Endothelial cell of umbilical vein (primary cell): ENCODE measurements around the gene KIAA1671. TPM values are rescaled to one million over a fixed set of nuclear protein-coding genes. Genes with fewer than 3 reads are reported as not detected.

Experiments used
- BruUV-seq: library from RNA; stranded (reverse); fragments of 400-500 nt; replicated peaks from 2 replicates; lab custom pipeline; 2021; lab: Mats Ljungman, UMichigan
- CTCF ChIA-PET: fragments of 300-600, 350-600 bp; sonication (Branson Sonifier 250); formaldehyde crosslinking; loops from one replicate; lab custom pipeline; 2021; ENCODE audit warnings: antibody characterized with exemption, inconsistent platforms; lab: Charles Lee
- POLR2A ChIA-PET: fragments of 300-600, 350-600 bp; sonication (Branson Sonifier 250); formaldehyde crosslinking; loops from one replicate; lab custom pipeline; 2021; ENCODE audit warnings: antibody characterized with exemption, inconsistent platforms; lab: Charles Lee
- DNase-seq: peaks from one replicate; pipeline ENCODE4 v3.0.0-alpha.2; 2011; ENCODE audit warnings: low read depth, low spot score
- FAIRE-seq: peaks from 2 replicates; lab custom pipeline; 2011; peaks lifted over from hg19 to GRCh38; lab: Jason Lieb, UNC
- H2AFZ ChIP-seq: 2 replicates; pipeline ENCODE4 v1.6.0; 2012; ENCODE audit warnings: low read depth, low read length, control low read depth, inconsistent platforms
- H3K27ac ChIP-seq: 2 replicates; pipeline ENCODE4 v1.5.1; 2011; ENCODE audit warnings: low read depth, mild to moderate bottlenecking, control low read depth, low read length, moderate library complexity; ENCODE audit not compliant: insufficient read depth
- H3K27me3 ChIP-seq, 2 experiments: 2 replicates each; pipeline versions ENCODE4 v1.6.0 to v1.6.1; 2011; ENCODE audit warnings: low read length in 2 of 2, mixed read lengths in 1 of 2; ENCODE audit not compliant: control insufficient read depth in 2 of 2, insufficient read depth in 2 of 2
- H3K36me3 ChIP-seq, 2 experiments: 2 replicates in 1 of 2; 3 replicates in 1 of 2; pipeline ENCODE4 v1.5.1; 2011; ENCODE audit warnings: low read length in 2 of 2, mild to moderate bottlenecking in 1 of 2, moderate library complexity in 1 of 2; ENCODE audit not compliant: control insufficient read depth in 2 of 2, insufficient read depth in 2 of 2; ENCODE audit errors: extremely low read depth in 1 of 2
- H3K4me1 ChIP-seq: 3 replicates; pipeline ENCODE4 v1.5.1; 2011; ENCODE audit warnings: mild to moderate bottlenecking, low read length; ENCODE audit not compliant: control insufficient read depth, insufficient read depth; ENCODE audit errors: extremely low read depth
- H3K4me2 ChIP-seq: 2 replicates; pipeline ENCODE4 v1.6.1; 2011; ENCODE audit warnings: low read length, control low read depth, mixed read lengths; ENCODE audit not compliant: insufficient read depth
- H3K4me3 ChIP-seq, 3 experiments: fragments of 200-600 bp in 1 of 3; sonication (generic), shearing (Covaris generic) in 1 of 3; replicated peaks in 1 of 3; 2 replicates each; pipeline ENCODE4 v1.5.1; 2011 to 2016; ENCODE audit warnings: control low read depth in 3 of 3, low read length in 3 of 3, mild to moderate bottlenecking in 2 of 3, inconsistent platforms in 1 of 3, low read depth in 1 of 3, moderate library complexity in 1 of 3; ENCODE audit not compliant: insufficient read depth in 1 of 3
- H3K79me2 ChIP-seq: 2 replicates; pipeline ENCODE4 v1.6.0; 2012; ENCODE audit warnings: low read length, inconsistent platforms; ENCODE audit not compliant: control insufficient read depth, insufficient read depth
- H3K9ac ChIP-seq: replicated peaks from 2 replicates; pipeline ENCODE3; 2011; ENCODE audit warnings: low read length, control low read depth; ENCODE audit not compliant: insufficient read depth; ENCODE audit errors: extremely low read depth
- H3K9me1 ChIP-seq: replicated peaks from 3 replicates; pipeline ENCODE4 v1.6.0; 2011; ENCODE audit warnings: mild to moderate bottlenecking, low read length; ENCODE audit not compliant: control insufficient read depth, insufficient read depth; ENCODE audit errors: extremely low read depth
- H3K9me3 ChIP-seq: replicated peaks from 2 replicates; pipeline ENCODE4 v1.5.1; 2012; ENCODE audit warnings: low read length, inconsistent platforms; ENCODE audit not compliant: control insufficient read depth, insufficient read depth
- H4K20me1 ChIP-seq: replicated peaks from 2 replicates; pipeline ENCODE3; 2011; ENCODE audit warnings: mild to moderate bottlenecking, low read length; ENCODE audit not compliant: control insufficient read depth, insufficient read depth; ENCODE audit errors: extremely low read depth
- CTCF ChIP-seq, 2 donors: IDR thresholded peaks; 1 replicate in 1 of 2; 2 replicates in 1 of 2; pipeline ENCODE4 v1.5.1; 2011; ENCODE audit warnings: low read length in 2 of 2, mild to moderate bottlenecking in 2 of 2, moderate library complexity in 2 of 2, control low read depth in 1 of 2, inconsistent platforms in 1 of 2, low read depth in 1 of 2; ENCODE audit not compliant: insufficient read depth in 1 of 2; ENCODE audit errors: extremely low read depth in 1 of 2
- EZH2 ChIP-seq: IDR thresholded peaks from 2 replicates; pipeline ENCODE4 v1.6.1; 2012; ENCODE audit warnings: borderline replicate concordance, low read depth, mild to moderate bottlenecking, moderate library complexity, low read length, inconsistent platforms; ENCODE audit not compliant: severe bottlenecking
- FOS ChIP-seq: IDR thresholded peaks from 2 replicates; pipeline ENCODE4 v1.6.1; 2011; ENCODE audit warnings: mild to moderate bottlenecking, low read length, moderate library complexity, borderline replicate concordance; ENCODE audit not compliant: insufficient read depth
- GATA2 ChIP-seq: IDR thresholded peaks from 2 replicates; pipeline ENCODE4 v1.7.0; 2011; ENCODE audit warnings: low read depth, mild to moderate bottlenecking, moderate library complexity, mixed read lengths, low read length; ENCODE audit not compliant: insufficient read length, insufficient read depth
- JUN ChIP-seq: IDR thresholded peaks from 2 replicates; pipeline ENCODE4 v1.6.1; 2011; ENCODE audit warnings: borderline replicate concordance, low read depth; ENCODE audit not compliant: insufficient read length, insufficient read depth
- MAX ChIP-seq: IDR thresholded peaks from 2 replicates; pipeline ENCODE4 v1.6.1; 2011; ENCODE audit not compliant: insufficient read depth, insufficient read length
- MYC ChIP-seq: IDR thresholded peaks from one replicate; pipeline ENCODE4 v1.6.1; 2011; ENCODE audit warnings: mild to moderate bottlenecking, low read depth, low read length
- POLR2A ChIP-seq: IDR thresholded peaks from 2 replicates; pipeline ENCODE4 v1.6.1; 2012; ENCODE audit warnings: low read depth, mild to moderate bottlenecking, control low read depth, low read length
- dilution Hi-C: fragments of 300-500 bp; cut with MboI; formaldehyde crosslinking; loops from one replicate; pipeline ENCODE4 v1.15.0; 2019; ENCODE audit warnings: low sequenced_read_pairs; ENCODE audit not compliant: extremely low pct_ligation_motif_present
- intact Hi-C: fragments of 100-400 bp; cut with micrococcal nuclease; formaldehyde crosslinking; loops from one replicate; pipeline ENCODE4 v1.10.0; 2022
- polyA plus RNA-seq, 4 experiments: library from polyadenylated mRNA; depleted of rRNA in 3 of 4; stranded (reverse) in 3 of 4; unstranded in 1 of 4; fragments of >200 nt; gene quantifications; 2 replicates each; pipeline versions ENCODE4 v1.2.1 to v1.2.3, GENCODE V29; 2011 to 2012; ENCODE audit warnings: missing spikeins in 1 of 4
- total RNA-seq: library from RNA; stranded (reverse); gene quantifications from 2 replicates; pipeline ENCODE4 v1.2.3, GENCODE V29; 2021

Gene KIAA1671
- total and polyA plus RNA-seq, 2 donors (not counting 3 experiments of a cell fraction or from before 2014, with no cell fraction given), result 23.1 to 85.1 TPM

GRCh38 chr22:25148149-25148691 lies 195.7 kb downstream of the KIAA1671 start:
- Histone ChIP-seq H3K9ac (no peak overlapping the region), H3K4me1 (peaks cover 18% of the 10 kb centered on the region), H3K9me3 (no peaks in the 10 kb centered on the region), H3K27me3 (no peaks in the 10 kb centered on the region), H3K36me3 (no peaks in the 10 kb centered on the region), H3K9me1 (no peaks in the 10 kb centered on the region), H3K4me3 (no peak overlapping the region), H2AFZ (no peak overlapping the region), H3K79me2 (no peaks in the 10 kb centered on the region), H4K20me1 (no peaks in the 10 kb centered on the region), H3K27ac (no peak overlapping the region), H3K4me2 (no peak overlapping the region)
- ChIA-PET POLR2A (no interaction called here), CTCF (interaction anchor here (0.9 to 1.7 kb wide), 7 partner anchors 11 to 67 kb away, joined by 3 to 22 read pairs (median 4); no protein-coding TSS in a partner anchor)
- BruUV-seq, result no TSS peak
- TF ChIP-seq CTCF (IDR thresholded peaks at IDR 0.05; ENCODE audit: extremely low read depth in 1 of 2, insufficient read depth in 1 of 2, low read depth in 1 of 2, low read length in 2 of 2) (peak in 1 of 2 donors; percentile 38), EZH2 (no peak)
- DNase-seq (peak; percentile 77), FAIRE-seq (peak; percentile 59)
- intact Hi-C loops (loop anchor here (1.0 kb wide), 2 partner anchors 37 to 62 kb away; no protein-coding TSS in a partner anchor), dilution Hi-C loops (no loop called here)

GRCh38 chr22:25149014-25149413 lies 196.5 kb downstream of the KIAA1671 start:
- intact Hi-C loops, result no loop called here
- POLR2A ChIA-PET, result no interaction called here

More at GRCh38 chr22:25149014-25149413, 196.5 kb downstream of the KIAA1671 start:
- no TSS peak for BruUV-seq
- Histone ChIP-seq H3K36me3 (no peaks in the 10 kb centered on the region), H3K4me1 (peaks cover 13% of the 10 kb centered on the region), H3K9me3 (no peaks in the 10 kb centered on the region), H3K9me1 (no peaks in the 10 kb centered on the region), H3K27ac (no peak overlapping the region), H3K4me2 (no peak overlapping the region), H3K9ac (no peak overlapping the region), H3K27me3 (no peaks in the 10 kb centered on the region), H3K4me3 (no peak overlapping the region), H3K79me2 (no peaks in the 10 kb centered on the region), H4K20me1 (no peaks in the 10 kb centered on the region), H2AFZ (no peak overlapping the region)
- FAIRE-seq (no peak), DNase-seq (no peak)
- CTCF ChIA-PET, result interaction anchor here (0.9 to 1.7 kb wide), 6 partner anchors 10 to 68 kb away, joined by 3 to 22 read pairs (median 4); no protein-coding TSS in a partner anchor
- TF ChIP-seq CTCF (IDR thresholded peaks at IDR 0.05; ENCODE audit: extremely low read depth in 1 of 2, insufficient read depth in 1 of 2, low read depth in 1 of 2, low read length in 2 of 2) (no peak), JUN (no peak), POLR2A (no peak), GATA2 (no peak), MYC (no peak), FOS (no peak), MAX (no peak)
- dilution Hi-C loops, result no loop called here
